Effector CD8-positive, alpha-beta T cell (primary cell): ENCODE results near the gene VCL.
"Not testable (repeated sequence)": the region's sequence is repeated elsewhere in the genome, so short reads cannot be mapped to it uniquely, and the experiment has no call there.

ENCODE experiments used
- DNase-seq: peaks from one replicate; lab custom pipeline; 2025; lab: John Stamatoyannopoulos, UW

Gene VCL

DNA sequence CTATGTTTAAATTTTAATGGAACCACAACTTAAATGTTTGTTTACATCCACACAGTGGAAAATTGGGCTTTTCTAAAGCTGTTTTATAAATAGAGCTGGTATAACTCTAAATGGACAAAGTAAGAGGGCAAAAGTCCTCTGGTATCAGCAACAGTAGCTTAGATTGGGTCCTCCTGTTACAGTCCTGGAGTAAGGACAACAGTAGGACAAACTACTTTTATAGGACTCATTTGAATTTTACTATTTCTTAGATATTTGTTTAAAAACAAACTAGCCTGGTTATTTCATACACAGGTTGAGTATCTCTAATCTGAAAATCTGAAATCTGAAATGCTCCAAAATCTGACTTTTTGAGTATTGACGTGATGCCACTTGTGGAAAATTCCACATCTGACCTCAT lies 8.4 kb downstream of the VCL start:
- DNase-seq = no peak

DNA sequence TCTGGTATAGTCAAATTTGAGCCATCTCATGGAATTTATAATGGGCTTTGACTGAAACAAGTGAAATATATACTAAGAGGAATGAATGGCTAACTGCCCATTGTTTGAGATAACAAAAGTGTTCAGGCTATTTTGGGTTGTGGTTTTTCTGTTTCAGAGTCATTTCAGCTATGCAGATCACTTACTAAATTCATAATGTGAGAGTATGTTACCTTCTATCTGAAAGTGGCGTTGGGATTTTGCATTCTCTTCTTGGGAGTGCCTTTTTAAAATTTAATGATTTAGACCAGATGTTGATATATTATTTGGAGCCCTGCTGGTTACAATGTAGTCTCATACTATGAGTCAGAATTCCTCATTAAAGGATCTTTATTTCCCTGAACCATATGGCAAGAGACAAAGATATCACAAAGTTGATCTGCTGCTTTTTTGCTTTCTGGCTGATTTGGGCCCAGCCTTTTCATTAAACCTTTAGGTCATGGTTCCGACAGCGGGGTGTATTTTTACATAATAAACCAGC lies 10.4 kb downstream of the VCL start:
- no peak for DNase-seq

GRCh38 chr10:74011017-74011416 lies 13.1 kb downstream of the VCL start:
- no peak for DNase-seq

GRCh38 chr10:74011770-74012169 lies 13.9 kb downstream of the VCL start:
- DNase-seq = no peak

DNA sequence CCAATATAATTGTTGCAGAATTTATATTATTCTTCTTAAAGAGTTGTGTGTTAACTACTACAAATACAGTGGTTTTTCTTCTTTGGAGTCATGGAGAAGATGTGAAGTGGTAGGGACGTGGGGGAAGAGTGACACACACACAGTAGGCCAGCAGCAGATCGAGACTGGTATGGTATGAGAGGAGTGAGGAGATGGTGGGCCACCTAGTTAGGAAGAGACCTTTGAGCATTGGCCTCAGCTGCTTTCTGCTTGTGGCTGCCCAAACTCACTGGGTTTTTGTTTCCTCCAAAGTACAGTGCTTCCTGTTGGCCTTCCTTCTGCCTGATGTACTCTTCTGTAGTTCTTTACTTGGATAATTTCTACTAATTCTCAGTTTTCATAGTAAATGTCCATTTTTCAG lies 14.6 kb downstream of the VCL start:
- DNase-seq = no peak

- no peak for DNase-seq
Observed at GRCh38 chr10:74013004-74013403, 15.1 kb downstream of the VCL start.

GRCh38 chr10:74014574-74014973 lies 16.7 kb downstream of the VCL start:
- DNase-seq = not testable (repeated sequence)

GRCh38 chr10:74018241-74018640 lies 20.3 kb downstream of the VCL start:
- DNase-seq = no peak

- DNase-seq = no peak
Observed at GRCh38 chr10:74021248-74022055, 23.5 kb downstream of the VCL start.

GRCh38 chr10:74022926-74023629 lies 25.2 kb downstream of the VCL start:
- DNase-seq = no peak

DNA sequence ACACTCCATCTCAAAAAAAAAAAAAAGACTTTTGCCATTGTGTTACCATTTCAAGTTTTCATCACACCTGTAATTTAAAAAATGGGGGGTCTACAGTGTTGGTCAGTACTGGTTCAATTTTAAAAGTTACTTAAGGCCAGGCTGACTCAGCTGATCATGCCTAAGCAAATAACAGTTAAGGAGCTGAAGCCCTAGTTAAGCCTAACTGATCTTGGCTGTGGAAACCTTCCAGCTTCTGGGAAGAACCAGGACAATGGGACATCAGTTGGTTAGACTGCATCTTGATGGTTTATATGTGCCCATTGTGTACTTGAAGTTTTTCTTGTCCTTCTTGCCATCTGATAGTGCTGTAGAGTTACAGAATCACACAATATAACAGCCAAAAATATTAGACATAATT lies 26.7 kb downstream of the VCL start:
- no peak for DNase-seq

- no peak for DNase-seq
Observed at GRCh38 chr10:74025380-74025978, 27.6 kb downstream of the VCL start.

DNA sequence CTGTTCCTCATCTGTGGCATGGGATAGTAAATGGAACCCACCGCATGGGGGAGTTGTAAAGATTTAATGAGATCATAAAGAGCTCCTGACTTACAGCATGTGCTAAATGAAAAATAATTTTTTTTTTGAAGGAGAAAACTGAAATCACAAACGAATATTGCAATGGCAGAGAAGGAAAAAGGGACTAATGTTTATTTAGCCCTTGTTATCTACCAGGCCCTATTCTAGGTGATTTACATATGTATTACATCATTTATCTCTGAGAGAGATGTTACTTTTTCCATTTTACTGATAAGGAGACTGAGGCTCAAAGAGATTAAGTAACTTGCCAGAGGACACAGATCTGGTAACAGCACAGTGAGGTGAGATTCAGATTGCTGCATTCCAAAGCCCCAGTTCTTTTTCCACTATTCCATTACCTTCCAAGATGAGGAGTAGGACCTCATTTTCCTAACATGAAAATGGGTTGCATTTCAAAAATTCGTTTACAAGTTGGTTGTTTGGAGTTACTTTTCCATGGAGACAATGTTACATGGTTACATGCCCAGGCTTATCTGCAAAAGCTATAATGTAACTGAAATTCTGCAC lies 28.6 kb downstream of the VCL start:
- no peak for DNase-seq

GRCh38 chr10:74027702-74028101 lies 29.8 kb downstream of the VCL start:
- no peak for DNase-seq

DNA sequence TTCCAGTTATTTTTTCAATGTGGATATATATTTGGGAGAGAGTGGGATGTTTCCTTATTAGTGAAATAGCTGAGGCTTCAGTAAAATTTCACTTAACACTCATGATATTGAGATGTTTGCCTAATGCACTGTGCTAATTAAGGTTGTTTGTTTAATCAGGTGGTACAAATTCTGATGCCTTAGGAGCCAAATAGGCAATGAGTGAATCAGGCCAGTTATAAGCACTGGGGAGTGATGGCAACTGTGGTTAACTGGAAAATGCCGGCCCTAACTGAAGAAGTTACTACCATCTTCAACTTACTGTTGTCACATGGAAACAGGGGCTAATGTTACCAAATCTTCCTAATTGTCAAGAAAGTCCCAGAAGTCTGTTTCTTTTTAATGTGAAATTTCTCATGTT lies 32.0 kb downstream of the VCL start:
- DNase-seq = no peak

DNA sequence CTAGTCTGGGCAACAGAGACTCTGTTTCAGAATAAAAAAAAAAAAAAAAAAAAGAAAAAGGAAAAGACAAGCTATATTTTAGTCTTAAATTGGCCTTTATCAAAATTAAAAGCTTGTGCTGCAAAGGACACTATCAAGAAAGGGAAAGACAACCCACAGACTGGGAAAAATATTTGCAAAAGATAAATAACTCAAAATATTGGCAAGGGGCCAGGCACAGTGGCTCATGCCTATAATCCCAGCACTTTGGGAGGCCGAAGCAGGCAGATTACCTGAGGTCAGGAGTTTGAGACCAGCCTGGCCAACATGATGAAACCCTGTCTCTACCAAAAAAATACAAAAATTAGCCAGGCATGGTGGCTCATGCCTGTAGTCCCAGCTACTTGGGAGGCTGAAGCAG lies 34.3 kb downstream of the VCL start:
- DNase-seq = not testable (repeated sequence)

GRCh38 chr10:74032900-74033655 lies 35.2 kb downstream of the VCL start:
- DNase-seq = no peak

GRCh38 chr10:74033702-74034101 lies 35.8 kb downstream of the VCL start:
- DNase-seq = no peak

DNA sequence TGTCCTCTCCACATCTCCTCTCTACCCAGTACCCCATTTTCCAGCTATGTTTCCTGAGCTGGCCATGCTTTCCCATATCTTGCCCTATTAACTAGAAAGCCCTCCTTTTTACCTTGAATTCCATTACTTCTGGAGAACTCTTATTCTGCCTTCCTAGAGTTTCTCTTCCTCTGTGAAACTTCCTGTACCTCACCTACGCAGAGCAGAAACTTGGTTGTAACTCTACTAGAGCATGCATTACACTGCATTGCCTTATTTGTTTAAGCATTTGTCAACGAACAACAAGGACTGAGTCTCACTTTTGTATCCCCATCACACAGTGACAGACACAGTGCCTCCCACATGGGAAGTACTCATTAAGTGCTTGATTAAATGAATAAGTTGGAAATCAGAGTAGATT lies 36.4 kb downstream of the VCL start:
- no peak for DNase-seq

GRCh38 chr10:74035303-74035702 lies 37.4 kb downstream of the VCL start:
- DNase-seq = no peak

DNA sequence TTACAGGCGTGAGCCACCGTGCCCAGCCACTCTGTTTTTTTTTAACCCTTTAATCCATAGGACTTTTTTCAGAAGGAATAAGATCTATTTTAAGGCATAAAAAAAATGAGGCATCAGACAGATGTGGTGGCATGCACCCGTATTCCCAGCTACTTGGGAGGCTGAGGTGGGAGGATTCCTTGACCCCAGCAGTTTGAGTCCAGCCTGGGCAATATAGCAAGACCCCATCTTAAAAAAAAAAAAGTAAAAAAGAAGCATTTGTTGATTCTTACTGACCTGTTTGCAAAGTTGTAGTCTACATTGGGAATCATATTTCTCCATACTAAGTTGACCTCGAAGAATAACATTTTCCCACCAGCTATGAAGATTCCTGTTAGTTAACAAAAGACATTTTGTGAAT lies 38.6 kb downstream of the VCL start:
- DNase-seq = no peak
